ENCODE data around the gene ANK2. TPM values are rescaled to one million over a fixed set of nuclear protein-coding genes. Genes with fewer than 3 reads are reported as not detected.

The ANK2 gene
- total and polyA plus RNA-seq, 2 experiments from 2014 or later = 7.7 to 40.4 TPM

- TF ChIP-seq, protein P1, sequence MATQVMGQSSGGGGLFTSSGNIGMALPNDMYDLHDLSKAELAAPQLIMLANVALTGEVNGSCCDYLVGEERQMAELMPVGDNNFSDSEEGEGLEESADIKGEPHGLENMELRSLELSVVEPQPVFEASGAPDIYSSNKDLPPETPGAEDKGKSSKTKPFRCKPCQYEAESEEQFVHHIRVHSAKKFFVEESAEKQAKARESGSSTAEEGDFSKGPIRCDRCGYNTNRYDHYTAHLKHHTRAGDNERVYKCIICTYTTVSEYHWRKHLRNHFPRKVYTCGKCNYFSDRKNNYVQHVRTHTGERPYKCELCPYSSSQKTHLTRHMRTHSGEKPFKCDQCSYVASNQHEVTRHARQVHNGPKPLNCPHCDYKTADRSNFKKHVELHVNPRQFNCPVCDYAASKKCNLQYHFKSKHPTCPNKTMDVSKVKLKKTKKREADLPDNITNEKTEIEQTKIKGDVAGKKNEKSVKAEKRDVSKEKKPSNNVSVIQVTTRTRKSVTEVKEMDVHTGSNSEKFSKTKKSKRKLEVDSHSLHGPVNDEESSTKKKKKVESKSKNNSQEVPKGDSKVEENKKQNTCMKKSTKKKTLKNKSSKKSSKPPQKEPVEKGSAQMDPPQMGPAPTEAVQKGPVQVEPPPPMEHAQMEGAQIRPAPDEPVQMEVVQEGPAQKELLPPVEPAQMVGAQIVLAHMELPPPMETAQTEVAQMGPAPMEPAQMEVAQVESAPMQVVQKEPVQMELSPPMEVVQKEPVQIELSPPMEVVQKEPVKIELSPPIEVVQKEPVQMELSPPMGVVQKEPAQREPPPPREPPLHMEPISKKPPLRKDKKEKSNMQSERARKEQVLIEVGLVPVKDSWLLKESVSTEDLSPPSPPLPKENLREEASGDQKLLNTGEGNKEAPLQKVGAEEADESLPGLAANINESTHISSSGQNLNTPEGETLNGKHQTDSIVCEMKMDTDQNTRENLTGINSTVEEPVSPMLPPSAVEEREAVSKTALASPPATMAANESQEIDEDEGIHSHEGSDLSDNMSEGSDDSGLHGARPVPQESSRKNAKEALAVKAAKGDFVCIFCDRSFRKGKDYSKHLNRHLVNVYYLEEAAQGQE (IDR thresholded peaks at IDR 0.05; ENCODE audit: unreplicated experiment) = no peak
- no peak for TF ChIP-seq POLR2AphosphoS5 (IDR thresholded peaks at IDR 0.05; ENCODE audit: low read depth)
- no peak for TF ChIP-seq CTCF (conservative IDR thresholded peaks at IDR 0.05; ENCODE audit: low read depth in 2 of 2)
These were observed 97.5 kb downstream of the ANK2 start (continued) for GRCh38 chr4:113146876-113147358.

- Histone ChIP-seq H3K27ac (ENCODE audit: low read depth) (no peak overlapping the region), H3K79me2 (replicated peaks; ENCODE audit: insufficient read depth) (no peaks in the 10 kb centered on the region), H3K9me2 (ENCODE audit: insufficient read depth) (no peaks in the 10 kb centered on the region), H3F3A (replicated peaks; ENCODE audit: low read depth) (no peaks in the 10 kb centered on the region), H3K27me3 (ENCODE audit: insufficient read depth) (no peaks in the 10 kb centered on the region), H4K20me1 (replicated peaks; ENCODE audit: insufficient read depth) (no peaks in the 10 kb centered on the region), H2AFZ (no peak overlapping the region), H3K4me3 (no peak overlapping the region), H3K36me3 (ENCODE audit: insufficient read depth) (no peaks in the 10 kb centered on the region), H3K4me2 (no peak overlapping the region), H3K4me1 (ENCODE audit: insufficient read depth) (peaks cover 56% of the 10 kb centered on the region)
- Mint-ChIP-seq H3K36me3 (ENCODE audit: low read depth) (peaks cover 8% of the 10 kb centered on the region; the same call in 2 of the 3 replicates), H3K27ac (peak overlapping the region; percentile 66; the same call in 1 of the 2 replicates), H3K4me3 (peak overlapping the region; percentile 11; the same call in 1 of the 3 replicates), H3K27me3 (ENCODE audit: insufficient read depth, low read depth, poor library complexity) (peaks cover 9% of the 10 kb centered on the region), H3K4me1 (peaks cover 56% of the 10 kb centered on the region), H3K9me3 (no peaks in the 10 kb centered on the region)
- ATAC-seq (no peak; the same call in 2 of the 3 replicates), DNase-seq (ENCODE audit: low spot score) (no peak)
- TF ChIP-seq NANOG (IDR thresholded peaks at IDR 0.05; ENCODE audit: borderline replicate concordance) (no peak), CTCF (conservative IDR thresholded peaks at IDR 0.05; ENCODE audit: low read depth in 2 of 2) (no peak), EZH2 (IDR thresholded peaks at IDR 0.05; ENCODE audit: low read depth, unreplicated experiment) (no peak), STAT1 (IDR thresholded peaks at IDR 0.05; ENCODE audit: unreplicated experiment) (no peak), ETS1 (IDR thresholded peaks at IDR 0.05) (no peak), POLR2AphosphoS5 (IDR thresholded peaks at IDR 0.05; ENCODE audit: low read depth) (no peak)
- TF ChIP-seq, protein P1 (IDR thresholded peaks at IDR 0.05; ENCODE audit: unreplicated experiment) = no peak
These were observed 98.2 kb downstream of the ANK2 start for GRCh38 chr4:113147498-113148111.
